ENCODE data around the gene TMF1. TPM values are rescaled to one million over a fixed set of nuclear protein-coding genes. Genes with fewer than 3 reads are reported as not detected.

The TMF1 gene
- total and polyA plus RNA-seq, 12 donors, result 6.0 to 23.2 (median 20.1) TPM

DNA sequence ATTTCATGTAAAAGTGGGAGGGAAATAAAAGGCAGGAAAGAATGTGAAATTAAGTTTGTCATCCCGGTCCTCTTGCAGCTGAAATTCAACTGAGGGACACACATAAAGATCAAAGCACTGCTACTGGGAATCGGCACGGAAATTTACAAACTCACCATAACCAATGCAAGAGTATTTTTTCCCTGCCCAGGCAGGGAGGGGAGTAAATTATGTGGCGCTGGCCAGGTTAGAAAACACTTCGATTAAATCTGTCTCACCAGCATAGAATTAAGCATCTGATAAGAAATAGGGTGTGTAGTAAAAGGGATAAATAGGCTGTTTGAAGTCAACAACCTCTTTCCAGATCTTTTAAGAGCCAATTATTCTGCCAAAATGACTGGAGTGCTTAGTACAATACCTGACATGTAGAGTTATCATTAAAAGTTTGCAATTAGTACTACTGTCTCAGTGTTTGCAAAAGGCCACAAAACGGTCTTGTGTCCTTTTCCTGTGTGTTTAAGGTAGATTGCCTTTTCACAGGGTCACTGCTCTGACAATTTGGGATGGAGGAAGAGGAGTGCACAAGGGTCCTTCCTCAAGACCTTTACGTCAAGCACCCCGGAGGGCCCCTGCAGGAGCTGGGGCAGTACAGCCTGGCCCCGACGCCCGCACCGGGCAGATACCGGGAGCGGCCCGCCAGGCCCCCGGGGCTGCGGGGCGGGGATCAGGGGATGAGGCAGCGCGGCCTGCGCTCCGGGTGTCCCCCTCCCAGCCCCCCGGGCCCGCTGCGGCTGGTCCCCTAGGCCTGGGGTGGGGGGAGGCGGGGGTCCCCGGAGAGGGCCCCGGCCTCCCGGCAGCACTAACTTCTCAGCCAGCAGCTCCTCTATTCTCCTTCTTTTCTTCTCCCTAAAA, 27.4 kb upstream of the TMF1 start:
- Histone ChIP-seq H3K36me3 (peaks cover 0 to 28% (median 6%) of the 10 kb centered on the region in 9 donors), H3K4me1 (peaks cover 7 to 69% (median 58%) of the 10 kb centered on the region in 9 donors), H3K4me3 (peak overlapping the region; percentile 72 to 96 (median 86)), H3K9me3 (no peaks in the 10 kb centered on the region), H3K27me3 (no peaks in the 10 kb centered on the region), H3K27ac (peak overlapping the region; percentile 25 to 96 (median 90))
- intact Hi-C loops (cut with DNase I), result loop anchor here in 3 of 10 donors (2.0 to 5.0 kb wide), 3 partner anchors 27 to 43 kb away; partner anchors contain the start of genes LMOD3 (in 2 of the 3) and TMF1 (in 1 of the 3)
- DNase-seq (peak in 1 of 2 donors; percentile 35), ATAC-seq (peak; percentile 24 to 79 (median 36))
- TF ChIP-seq, protein P1, sequence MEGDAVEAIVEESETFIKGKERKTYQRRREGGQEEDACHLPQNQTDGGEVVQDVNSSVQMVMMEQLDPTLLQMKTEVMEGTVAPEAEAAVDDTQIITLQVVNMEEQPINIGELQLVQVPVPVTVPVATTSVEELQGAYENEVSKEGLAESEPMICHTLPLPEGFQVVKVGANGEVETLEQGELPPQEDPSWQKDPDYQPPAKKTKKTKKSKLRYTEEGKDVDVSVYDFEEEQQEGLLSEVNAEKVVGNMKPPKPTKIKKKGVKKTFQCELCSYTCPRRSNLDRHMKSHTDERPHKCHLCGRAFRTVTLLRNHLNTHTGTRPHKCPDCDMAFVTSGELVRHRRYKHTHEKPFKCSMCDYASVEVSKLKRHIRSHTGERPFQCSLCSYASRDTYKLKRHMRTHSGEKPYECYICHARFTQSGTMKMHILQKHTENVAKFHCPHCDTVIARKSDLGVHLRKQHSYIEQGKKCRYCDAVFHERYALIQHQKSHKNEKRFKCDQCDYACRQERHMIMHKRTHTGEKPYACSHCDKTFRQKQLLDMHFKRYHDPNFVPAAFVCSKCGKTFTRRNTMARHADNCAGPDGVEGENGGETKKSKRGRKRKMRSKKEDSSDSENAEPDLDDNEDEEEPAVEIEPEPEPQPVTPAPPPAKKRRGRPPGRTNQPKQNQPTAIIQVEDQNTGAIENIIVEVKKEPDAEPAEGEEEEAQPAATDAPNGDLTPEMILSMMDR (IDR thresholded peaks at IDR 0.05), result no peak
- 3 to 5% methylated on average over 15 to 29 of the region's 29 CpGs for WGBS, 2 donors

DNA sequence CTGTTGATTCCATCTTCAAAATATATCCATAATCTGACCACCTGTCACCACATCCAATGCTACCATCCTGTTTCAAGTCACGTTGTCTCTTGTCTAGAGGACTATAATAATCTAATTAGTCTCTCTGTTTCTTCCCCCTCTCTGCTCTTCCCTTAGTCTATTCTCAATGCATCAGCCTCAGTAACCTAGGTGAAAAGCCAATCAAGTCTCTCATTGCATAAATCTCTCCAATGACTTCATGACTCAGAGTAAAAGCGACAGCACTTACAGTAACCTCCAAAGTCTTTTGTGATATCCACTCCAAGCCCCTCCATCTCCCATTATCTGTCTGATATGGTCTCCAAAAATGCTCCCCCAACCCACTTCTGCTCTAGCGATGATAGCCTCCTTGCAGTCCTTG, 20.8 kb upstream of the TMF1 start:
- Histone ChIP-seq H3K4me1 (peaks cover 0 to 14% (median 5%) of the 10 kb centered on the region in 9 donors), H3K27me3 (no peaks in the 10 kb centered on the region), H3K9me3 (no peaks in the 10 kb centered on the region), H3K4me3 (no peak overlapping the region), H3K36me3 (peaks cover 0 to 89% (median 16%) of the 10 kb centered on the region in 9 donors), H3K27ac (no peak overlapping the region)
- DNase-seq (no peak), ATAC-seq (no peak)
- 86 to 91% methylated on average over 3 of the region's 3 CpGs for WGBS, 2 donors
- TF ChIP-seq, protein P1 (IDR thresholded peaks at IDR 0.05), result no peak
- intact Hi-C loops (cut with DNase I), result no loop called here

DNA sequence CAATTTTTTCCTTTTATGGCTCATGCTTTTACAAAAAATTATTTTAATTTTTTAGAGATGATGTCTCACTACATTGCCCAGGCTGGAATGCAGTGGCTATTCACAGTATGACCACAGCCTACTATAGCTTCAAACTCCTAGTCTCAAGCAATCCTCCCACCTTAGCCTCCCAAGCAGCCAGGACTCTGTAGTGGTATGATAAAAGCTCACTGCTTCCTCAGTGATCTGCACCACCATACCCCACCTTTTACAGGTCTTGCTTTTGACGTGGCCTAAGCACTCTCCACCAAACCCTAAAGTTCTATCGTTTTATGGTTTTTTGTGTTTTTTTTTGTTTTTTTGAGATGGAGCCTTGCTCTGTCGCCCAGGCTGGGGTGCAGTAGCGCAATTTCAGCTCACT, 14.0 kb upstream of the TMF1 start:
- H3K27me3 ChIP-seq, result no peaks in the 10 kb centered on the region
- DNase-seq (no peak), ATAC-seq (no peak)
- no peaks in the 10 kb centered on the region for H3K4me1 ChIP-seq
- no peak overlapping the region for H3K27ac ChIP-seq
- H3K36me3 ChIP-seq, result peaks cover 0 to 100% (median 24%) of the 10 kb centered on the region in 9 donors
- no peaks in the 10 kb centered on the region for H3K9me3 ChIP-seq
- TF ChIP-seq, protein P1 (IDR thresholded peaks at IDR 0.05), result no peak
- intact Hi-C loops (cut with DNase I), result no loop called here
- H3K4me3 ChIP-seq, result no peak overlapping the region
- WGBS, 2 donors, result 79 to 95% methylated on average over 4 of the region's 4 CpGs

DNA sequence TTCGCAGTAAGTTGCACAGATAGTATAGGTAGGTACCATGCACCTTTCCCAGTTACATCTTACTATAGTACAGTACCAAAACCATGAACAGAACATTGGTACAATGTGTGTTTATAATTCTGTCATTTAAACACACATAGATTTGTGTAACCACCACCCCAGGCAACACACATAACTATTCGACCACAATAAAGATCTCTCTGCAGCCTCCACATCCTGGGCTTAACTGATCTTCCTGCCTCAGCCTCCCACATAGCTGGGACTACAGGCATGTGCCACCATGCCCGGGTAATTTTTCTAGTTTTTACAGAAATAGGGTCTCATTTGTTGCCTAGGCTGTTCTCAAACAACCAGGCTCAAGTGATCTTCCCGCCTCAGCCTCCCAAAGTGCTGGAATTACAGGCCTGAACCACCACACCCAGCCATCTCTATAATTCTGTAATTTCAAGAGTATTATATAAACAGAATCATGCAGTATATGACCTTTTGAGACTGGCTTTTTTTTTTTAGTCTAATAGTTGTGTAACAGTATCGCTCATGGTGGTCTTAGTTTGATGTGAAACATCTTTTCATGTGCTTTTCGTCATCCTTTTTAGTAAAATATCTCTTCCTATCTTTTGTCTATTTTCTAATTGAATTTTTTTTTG, 13.3 kb upstream of the TMF1 start:
- Histone ChIP-seq H3K27me3 (no peaks in the 10 kb centered on the region), H3K36me3 (peaks cover 0 to 100% (median 31%) of the 10 kb centered on the region in 9 donors), H3K4me3 (no peak overlapping the region), H3K9me3 (no peaks in the 10 kb centered on the region), H3K4me1 (no peaks in the 10 kb centered on the region), H3K27ac (no peak overlapping the region)
- intact Hi-C loops (cut with DNase I), result no loop called here
- TF ChIP-seq, protein P1 (IDR thresholded peaks at IDR 0.05), result no peak
- WGBS, 2 donors, result 88 to 95% methylated on average over 6 of the region's 6 CpGs
- ATAC-seq, result no peak
- no peak for DNase-seq
